Medulla oblongata (tissue), 1 donor: ENCODE data around the gene KCTD8.
A peak's percentile ranks its signal among the peaks of the same experiment; 100 is the strongest.

ENCODE experiments used
- DNase-seq: peaks from one replicate; pipeline ENCODE4 v3.0.0-alpha.2; 2015; ENCODE audit errors: extremely low spot score

Gene KCTD8

GRCh38 chr4:44448521-44449461, at the start of gene KCTD8:
Gene KCTD8, minus strand, starts transcription at chr4:44448809.
- DNase-seq = peak; percentile 96

DNA sequence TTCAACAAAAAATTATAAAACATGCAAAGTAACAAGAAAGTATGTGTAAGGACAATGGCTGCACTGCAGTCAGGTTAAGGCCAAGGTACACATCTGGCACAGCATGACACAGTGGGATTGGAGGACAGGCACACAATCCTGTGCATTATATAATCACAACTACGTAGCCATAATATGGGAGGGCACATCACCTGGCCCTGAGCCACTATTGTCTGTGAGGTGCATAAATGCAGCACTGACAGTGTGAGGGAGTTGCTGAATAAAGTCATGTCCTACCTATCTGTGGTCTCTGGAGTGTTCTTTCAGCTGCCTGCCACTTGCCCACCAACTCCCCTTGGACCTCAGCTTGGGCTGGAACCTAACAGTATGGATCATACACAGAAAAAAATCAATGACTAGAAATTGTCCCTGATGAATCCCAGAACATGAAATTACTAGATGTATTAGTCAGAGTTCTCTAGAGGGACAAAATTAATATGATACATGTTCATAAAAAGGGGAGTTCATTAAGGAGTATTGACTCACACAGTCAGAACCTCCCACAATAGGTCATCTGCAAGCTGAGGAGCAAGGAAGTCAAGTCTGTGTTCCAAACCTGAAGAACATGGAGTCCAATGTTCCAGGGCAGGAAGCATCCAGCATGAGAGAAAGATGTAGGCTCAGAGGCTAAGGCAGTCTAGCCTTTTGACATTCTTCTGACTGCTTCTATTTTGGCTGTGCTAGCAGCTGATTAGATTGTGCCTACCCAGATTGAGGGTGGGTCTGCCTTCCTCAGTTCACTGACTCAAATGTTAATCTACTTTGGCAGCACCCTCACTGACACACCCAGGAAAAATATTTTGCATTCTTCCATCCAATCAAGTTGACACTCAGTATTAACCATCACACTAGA, 46.4 kb upstream of the KCTD8 start:
- DNase-seq = no peak

DNA sequence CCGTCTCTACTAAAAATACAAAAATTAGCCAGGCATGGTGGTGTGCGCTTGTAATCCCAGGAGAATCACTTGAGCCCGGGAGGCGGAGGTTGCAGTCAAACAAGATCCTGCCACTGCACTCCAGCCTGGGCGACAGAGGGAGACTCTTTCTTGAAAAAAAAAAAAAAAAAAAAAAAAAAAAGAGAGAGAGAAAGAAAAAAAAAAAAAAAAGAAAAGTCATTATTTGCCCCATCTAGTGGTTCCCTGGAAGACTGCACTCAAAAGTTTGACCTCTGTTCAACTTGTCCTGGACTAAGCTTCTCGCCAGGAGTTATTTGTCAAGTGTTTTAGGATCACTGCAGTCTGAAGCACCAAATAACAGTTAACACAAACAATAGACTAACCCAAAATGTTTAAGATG, 45.3 kb upstream of the KCTD8 start:
- DNase-seq = peak; percentile 36

DNA sequence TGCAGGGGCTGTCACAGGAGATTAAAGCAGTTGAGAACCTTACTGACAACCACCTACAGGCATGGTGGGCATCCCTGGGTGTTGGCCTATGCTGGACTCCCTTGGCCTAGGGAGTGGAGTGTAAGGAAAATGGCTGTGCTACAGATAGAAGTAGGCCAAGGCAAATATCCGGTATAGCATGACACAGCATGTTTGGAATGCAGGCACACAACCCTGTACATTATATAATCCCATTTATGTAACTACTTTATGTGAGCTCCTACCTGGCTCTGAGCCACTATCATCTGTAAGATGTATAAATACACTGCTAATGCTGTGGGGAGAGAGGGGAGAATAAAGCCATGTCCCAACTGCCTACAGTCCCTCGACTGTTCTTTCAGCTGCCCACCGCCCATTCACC, 38.7 kb upstream of the KCTD8 start:
- DNase-seq = no peak

GRCh38 chr4:44479731-44480130, 31.1 kb upstream of the KCTD8 start:
- DNase-seq = no peak

DNA sequence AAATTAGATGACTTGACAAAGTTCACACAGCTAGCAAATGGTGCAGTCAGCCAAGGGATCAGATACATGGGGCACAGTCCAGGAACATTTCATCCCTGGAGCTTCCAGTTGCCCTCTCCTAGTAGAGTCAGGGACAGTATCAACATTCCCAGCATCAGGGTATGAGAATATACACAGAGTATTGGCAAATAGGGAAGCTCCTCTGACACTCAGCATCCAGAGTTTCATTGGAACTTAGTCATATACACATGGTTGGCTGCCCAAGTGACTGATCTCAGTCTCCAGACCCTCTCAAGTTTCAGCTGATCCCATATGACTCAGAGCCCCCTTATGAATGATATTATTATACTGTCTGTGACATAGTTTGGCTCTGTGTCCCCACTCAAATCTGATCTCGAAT, 13.7 kb upstream of the KCTD8 start:
- DNase-seq = no peak

DNA sequence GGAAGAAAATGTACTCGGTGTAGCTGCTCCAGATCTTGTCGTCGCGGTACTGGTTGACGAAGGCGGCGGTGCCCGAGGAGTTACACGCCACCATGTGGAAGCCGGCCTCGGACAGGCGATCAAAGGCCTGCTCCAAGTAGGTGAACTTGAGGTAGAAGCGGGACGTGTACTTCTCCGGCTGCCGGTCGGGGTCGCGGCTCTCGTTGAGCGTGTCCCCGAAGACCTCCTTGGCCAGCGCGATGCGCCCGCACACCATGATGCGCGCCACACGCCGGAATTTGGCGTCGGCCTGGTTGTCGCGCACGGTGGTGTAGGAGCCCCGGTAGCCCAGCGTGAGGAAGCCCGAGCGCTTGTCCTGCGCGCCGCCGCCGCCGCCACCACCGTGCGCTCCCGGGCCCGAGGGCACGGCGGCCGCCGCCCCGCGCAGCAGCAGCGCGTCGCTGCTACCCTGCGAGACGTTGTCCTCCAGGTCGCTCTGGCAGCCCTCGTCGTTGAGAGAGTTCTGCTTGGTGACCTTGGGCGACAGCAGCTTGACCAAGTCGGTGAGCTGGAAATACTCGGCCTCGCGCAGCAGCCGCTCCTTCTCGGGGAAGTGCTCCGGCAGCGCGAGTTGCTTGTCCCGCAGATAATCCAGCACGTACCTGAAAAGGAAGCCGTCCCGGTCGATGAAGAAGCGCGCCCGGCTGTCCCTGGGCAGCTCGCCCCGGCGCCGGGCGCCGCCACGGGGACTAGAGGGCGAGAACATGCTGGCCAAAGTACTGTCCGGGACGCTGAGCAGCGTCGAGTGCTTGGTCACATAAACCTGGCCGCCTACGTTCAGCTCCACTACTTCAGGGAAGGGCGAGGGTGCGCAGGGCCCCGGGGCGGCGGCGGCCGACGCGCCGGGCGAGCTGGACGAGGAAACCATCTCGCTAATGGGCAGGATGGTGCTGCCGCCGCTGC, 775 bp downstream of the KCTD8 start:
- DNase-seq = peak; percentile 52

DNA sequence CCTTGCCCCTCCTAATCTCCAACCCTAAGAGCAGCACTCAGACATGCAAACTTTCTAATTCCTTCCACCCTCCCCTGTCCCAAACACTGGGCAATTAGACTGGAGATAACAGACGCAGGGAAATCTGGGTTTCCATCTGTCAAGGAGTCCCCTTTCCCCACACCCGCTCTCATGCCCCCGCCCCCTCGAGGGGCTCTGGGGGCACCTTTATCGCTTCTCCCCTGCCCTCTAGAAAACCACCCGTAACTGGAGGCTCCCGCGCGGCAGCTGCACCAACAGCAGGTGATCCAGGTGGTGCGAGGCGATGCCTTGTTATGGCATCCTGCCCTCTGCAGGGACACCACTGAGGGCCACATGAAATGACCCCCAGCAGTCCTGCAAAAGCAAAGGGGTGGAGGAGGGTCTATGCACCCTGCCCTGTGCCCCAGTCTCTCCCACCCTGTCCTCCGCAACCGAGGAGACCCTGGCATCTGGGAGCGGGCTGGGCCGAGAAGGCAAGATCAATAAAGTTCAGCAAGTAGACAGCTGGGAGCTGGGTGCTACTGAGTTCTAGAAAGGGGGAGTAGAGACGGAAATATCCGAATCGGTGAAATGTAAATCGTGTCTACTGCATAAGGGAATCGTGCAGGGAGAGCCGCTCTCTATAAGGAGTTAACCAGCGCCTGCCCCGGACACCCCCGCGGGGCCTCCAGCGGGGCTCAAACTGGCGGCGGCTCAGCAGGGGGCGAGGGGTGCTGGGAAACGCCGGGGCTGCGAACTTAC, 1.6 kb downstream of the KCTD8 start:
- no peak for DNase-seq

DNA sequence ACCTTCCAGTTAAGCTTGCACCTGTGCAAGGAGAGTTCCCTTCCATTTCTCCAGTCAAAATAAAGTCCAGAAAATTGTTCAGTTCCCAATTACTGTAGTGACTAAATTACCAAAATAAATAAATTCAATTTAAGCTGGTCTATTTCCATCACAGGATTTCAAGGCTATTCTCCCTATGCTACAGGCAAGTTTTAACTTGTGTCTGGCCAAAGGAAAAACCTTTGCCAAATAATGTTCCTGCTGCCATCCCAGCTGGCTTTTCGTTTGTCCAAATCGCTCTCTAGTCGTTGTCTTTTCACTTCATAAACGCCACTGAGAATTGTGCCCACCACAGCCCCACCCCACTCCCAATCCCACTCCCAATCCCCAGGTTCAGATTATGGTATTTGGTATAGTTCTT, 2.4 kb downstream of the KCTD8 start:
- DNase-seq = no peak

- DNase-seq = peak; percentile 51
Observed at GRCh38 chr4:44438687-44439086, 9.9 kb downstream of the KCTD8 start.

DNA sequence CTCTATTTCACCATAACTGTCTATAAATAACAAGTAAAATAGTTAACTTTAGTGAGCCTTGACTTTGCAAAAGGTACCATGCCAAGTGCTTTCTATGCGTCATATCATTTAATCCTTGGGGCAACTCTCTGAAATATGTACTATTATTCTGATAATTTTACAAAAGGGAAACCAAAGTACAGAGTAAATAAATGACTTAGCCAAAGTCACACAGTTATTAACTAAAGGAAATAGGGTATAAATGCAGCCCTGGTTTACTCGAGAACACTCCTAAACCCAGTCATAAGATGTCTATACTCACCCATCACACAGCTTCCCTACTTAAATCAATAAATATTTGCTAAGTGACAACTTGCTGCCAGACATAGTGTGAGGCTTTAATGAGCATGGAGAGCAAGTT, 14.4 kb downstream of the KCTD8 start:
- no peak for DNase-seq

- DNase-seq = peak; percentile 77
Observed at GRCh38 chr4:44425614-44426208, 22.9 kb downstream of the KCTD8 start.

- no peak for DNase-seq
Observed at GRCh38 chr4:44422912-44423311, 25.7 kb downstream of the KCTD8 start.

GRCh38 chr4:44421330-44422065, 27.1 kb downstream of the KCTD8 start:
- DNase-seq = no peak

- no peak for DNase-seq
Observed at GRCh38 chr4:44415251-44415650, 33.4 kb downstream of the KCTD8 start.

DNA sequence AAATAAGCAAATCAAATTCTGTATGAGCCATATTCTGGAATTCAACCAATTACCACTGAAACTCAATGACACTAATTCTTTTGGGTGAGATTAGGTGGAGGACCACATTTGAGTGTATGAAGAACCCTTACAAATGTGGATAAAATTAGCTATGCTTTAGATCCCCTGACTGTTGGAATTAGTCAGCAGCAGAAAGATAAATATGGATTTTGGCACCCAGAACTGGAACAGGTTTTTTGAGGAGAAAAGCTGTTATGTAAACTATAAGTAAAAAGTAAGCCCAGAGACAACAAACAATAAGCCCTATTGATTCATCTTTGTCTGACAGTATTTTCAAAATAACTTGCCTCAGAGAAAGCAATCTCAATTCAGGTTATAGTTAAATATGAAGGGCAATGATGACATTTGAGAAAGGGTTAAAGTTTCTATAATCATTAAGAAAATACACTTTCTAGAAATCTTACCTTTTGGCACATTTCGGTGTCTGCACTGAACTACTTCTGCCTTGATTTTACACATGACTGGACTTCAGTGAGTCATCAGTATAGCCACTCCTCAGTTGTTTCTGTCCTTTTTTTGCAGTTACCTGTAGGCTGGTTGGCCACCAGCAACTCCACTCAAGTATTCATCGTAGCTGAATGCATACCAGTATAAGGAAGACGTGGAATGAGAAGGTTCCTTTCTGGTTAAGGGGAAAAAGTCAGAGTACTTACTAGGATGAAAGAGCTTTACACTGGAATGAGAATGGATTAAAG, 80.0 kb downstream of the KCTD8 start:
- no peak for DNase-seq

- DNase-seq = no peak
Observed at GRCh38 chr4:44354172-44354571, 94.4 kb downstream of the KCTD8 start.

DNA sequence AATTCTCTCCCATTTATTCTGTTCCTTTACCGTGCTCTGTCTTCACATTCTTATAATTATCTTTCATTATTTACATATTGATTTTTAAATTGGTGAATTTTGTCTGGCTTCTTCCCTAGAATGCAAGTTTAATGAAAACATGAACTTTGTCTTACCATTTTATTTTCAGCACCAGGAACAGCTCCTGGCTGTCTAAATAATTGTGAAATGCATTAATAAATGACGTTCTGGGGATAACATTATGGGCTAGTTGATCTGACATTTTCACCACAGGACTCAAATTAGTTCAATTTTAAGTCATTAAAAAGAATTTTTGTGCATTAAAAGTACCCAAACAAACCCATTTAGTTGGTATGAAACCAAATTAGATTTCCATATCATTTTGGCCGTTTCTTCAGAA, 97.5 kb downstream of the KCTD8 start:
- no peak for DNase-seq

- DNase-seq = no peak
Observed at GRCh38 chr4:44342800-44343199, 105.8 kb downstream of the KCTD8 start.
